ENCODE measurements around the gene TMCO6.
"Not testable (repeated sequence)": the region's sequence is repeated elsewhere in the genome, so short reads cannot be mapped to it uniquely, and the experiment has no call there.

TMCO6 gene

GRCh38 chr5:140639148-140639981 is at the start of gene TMCO6:
TSS of gene TMCO6 (plus strand) at chr5:140639451. CDS start at chr5:140639528, 77 bp downstream.
- peak; percentile 52 for TF ChIP-seq CTCF (IDR thresholded peaks at IDR 0.05; ENCODE audit: low read length, missing control alignments)
- DNase-seq (ENCODE audit: low read depth): peak; percentile 96
- H3K4me3 ChIP-seq (replicated peaks; ENCODE audit: low read depth, low read length): peak within 1 kb of the TSS; percentile 66

GRCh38 chr5:140590861-140591260 is 48.4 kb upstream of the TMCO6 start:
- TF ChIP-seq CTCF (IDR thresholded peaks at IDR 0.05; ENCODE audit: low read length, missing control alignments): no peak
- DNase-seq (ENCODE audit: low read depth): no peak
- no peak overlapping the region for H3K4me3 ChIP-seq (replicated peaks; ENCODE audit: low read depth, low read length)

GRCh38 chr5:140591747-140592372 is 47.4 kb upstream of the TMCO6 start:
- TF ChIP-seq CTCF (IDR thresholded peaks at IDR 0.05; ENCODE audit: low read length, missing control alignments): no peak
- peak; percentile 66 for DNase-seq (ENCODE audit: low read depth)
- no peak overlapping the region for H3K4me3 ChIP-seq (replicated peaks; ENCODE audit: low read depth, low read length)

- DNase-seq (ENCODE audit: low read depth); H3K4me3 ChIP-seq (replicated peaks; ENCODE audit: low read depth, low read length): not testable (repeated sequence)
Measured at GRCh38 chr5:140593070-140593469, 46.2 kb upstream of the TMCO6 start.

DNA sequence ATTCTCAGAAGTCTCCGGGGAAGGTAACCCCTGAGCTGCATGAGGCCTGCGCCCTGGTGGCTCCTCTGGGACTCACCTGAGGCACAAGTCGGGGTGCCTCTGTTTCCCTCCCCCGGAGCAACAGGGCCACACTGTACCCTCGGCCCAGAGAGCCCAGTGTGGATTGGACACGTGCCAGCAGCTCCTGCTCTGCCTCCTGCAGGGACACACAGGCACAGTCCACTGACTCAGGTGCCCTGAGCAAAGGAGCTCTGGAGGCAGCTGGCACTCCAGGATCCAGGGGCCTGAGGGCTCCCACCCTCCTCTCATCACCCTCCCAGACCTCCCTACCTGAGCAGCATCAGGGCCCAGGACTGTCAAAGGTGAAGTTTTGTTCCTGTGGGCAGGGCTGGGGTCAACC is 45.1 kb upstream of the TMCO6 start:
- H3K4me3 ChIP-seq (replicated peaks; ENCODE audit: low read depth, low read length): no peak overlapping the region
- no peak for DNase-seq (ENCODE audit: low read depth)
- no peak for TF ChIP-seq CTCF (IDR thresholded peaks at IDR 0.05; ENCODE audit: low read length, missing control alignments)

DNA sequence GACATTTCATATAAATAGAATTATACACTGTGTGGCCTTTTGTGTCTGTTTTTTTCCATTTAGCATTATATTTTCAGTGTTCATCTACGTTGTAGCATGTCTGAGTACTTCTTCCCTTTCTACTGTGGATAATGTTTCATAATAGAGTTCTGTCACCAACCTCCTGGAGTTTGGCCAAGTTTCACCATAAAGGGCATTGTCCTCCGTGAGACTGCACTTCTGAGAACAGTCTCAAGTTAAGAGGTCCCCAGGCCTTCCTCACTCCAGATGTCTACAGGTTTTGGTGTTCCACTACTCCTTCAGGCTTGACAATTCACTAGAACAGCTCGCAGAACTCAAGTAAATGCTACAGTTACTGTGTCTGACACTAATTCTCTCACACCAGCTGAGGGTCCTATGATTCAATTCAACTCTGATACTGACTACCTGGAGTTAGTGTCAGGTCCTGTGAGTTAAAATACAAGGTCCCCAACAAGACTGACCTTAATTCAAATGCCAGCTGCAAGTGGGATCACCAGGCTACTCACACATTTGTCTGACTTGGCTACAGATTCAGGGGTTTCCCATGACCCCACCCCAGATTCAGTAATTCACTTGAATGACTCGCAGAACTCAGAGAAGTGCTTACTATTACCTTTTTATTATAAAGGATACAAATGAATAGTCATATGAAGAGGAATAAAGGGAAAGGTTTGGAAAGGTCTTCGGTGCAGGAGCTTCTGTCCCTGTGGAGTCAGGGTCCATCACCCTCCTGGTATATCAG is 43.5 kb upstream of the TMCO6 start:
- no peak for TF ChIP-seq CTCF (IDR thresholded peaks at IDR 0.05; ENCODE audit: low read length, missing control alignments)
- no peak overlapping the region for H3K4me3 ChIP-seq (replicated peaks; ENCODE audit: low read depth, low read length)
- DNase-seq (ENCODE audit: low read depth): peak; percentile 49

- no peak for TF ChIP-seq CTCF (IDR thresholded peaks at IDR 0.05; ENCODE audit: low read length, missing control alignments)
- no peak overlapping the region for H3K4me3 ChIP-seq (replicated peaks; ENCODE audit: low read depth, low read length)
- peak; percentile 62 for DNase-seq (ENCODE audit: low read depth)
Measured at GRCh38 chr5:140596321-140596741, 42.9 kb upstream of the TMCO6 start.

Data from fibroblast of pulmonary artery (primary cell).